SK-N-SH (cell line): ENCODE data around the gene SLC3A2. TPM values are rescaled to one million over a fixed set of nuclear protein-coding genes. Genes with fewer than 3 reads are reported as not detected.

Source experiments
- CTCF ChIA-PET: fragments of 300-600, 350-600 bp; formaldehyde crosslinking; extraction: SDS; loops from one replicate; lab custom pipeline; 2021; lab: Yijun Ruan, JAX
- POLR2A ChIA-PET: fragments of 350-600 bp; sonication (Branson Sonifier 250); formaldehyde crosslinking; extraction: SDS; loops from one replicate; lab custom pipeline; 2020; ENCODE audit warnings: antibody characterized with exemption, inconsistent platforms; lab: Yijun Ruan, JAX
- DNase-seq: peaks from one replicate; pipeline ENCODE4 v3.0.0; 2012
- H2AFZ ChIP-seq: fragments of 200-600 bp; sonication (generic); 2 replicates; pipeline ENCODE4 v1.8.1; 2016; ENCODE audit warnings: antibody characterized with exemption, mild to moderate bottlenecking, low read depth
- H3F3A ChIP-seq: fragments of 200-600 bp; sonication (generic); replicated peaks from 2 replicates; pipeline ENCODE3; 2016; ENCODE audit warnings: antibody characterized with exemption, mild to moderate bottlenecking; ENCODE audit not compliant: insufficient read depth
- H3K27ac ChIP-seq, 2 experiments: fragments of 200-500 bp in 1 of 2; fragments of 200-600 bp in 1 of 2; sonication (Bioruptor generic) in 1 of 2; sonication (generic), shearing (Covaris generic) in 1 of 2; 2 replicates each; pipeline versions ENCODE4 v1.5.1 to v1.6.1; 2014 to 2016; ENCODE audit warnings: low read depth in 2 of 2, inconsistent platforms in 1 of 2, low read length in 1 of 2, mild to moderate bottlenecking in 1 of 2, mixed read lengths in 1 of 2
- H3K27me3 ChIP-seq: fragments of 200-600 bp; sonication (generic), shearing (Covaris generic); 2 replicates; pipeline ENCODE4 v1.6.1; 2016; ENCODE audit warnings: mixed run types; ENCODE audit not compliant: insufficient read depth
- H3K36me3 ChIP-seq, 2 experiments: fragments of 200-500 bp in 1 of 2; fragments of 200-600 bp in 1 of 2; sonication (Bioruptor generic) in 1 of 2; sonication (generic) in 1 of 2; replicated peaks in 1 of 2; 2 replicates each; pipeline versions ENCODE3 to v1.5.1; 2014 to 2016; ENCODE audit warnings: low read length in 1 of 2, mild to moderate bottlenecking in 1 of 2; ENCODE audit not compliant: insufficient read depth in 2 of 2, control insufficient read depth in 1 of 2
- H3K4me1 ChIP-seq, 2 experiments: fragments of 200-500 bp in 1 of 2; fragments of 200-600 bp in 1 of 2; sonication (Bioruptor generic) in 1 of 2; sonication (generic), shearing (Covaris generic) in 1 of 2; 2 replicates each; pipeline versions ENCODE4 v1.5.1 to v1.6.1; 2014 to 2016; ENCODE audit warnings: low read depth in 1 of 2, low read length in 1 of 2, mixed run types in 1 of 2; ENCODE audit not compliant: insufficient read depth in 2 of 2, control insufficient read depth in 1 of 2
- H3K4me2 ChIP-seq: fragments of 200-600 bp; sonication (generic), shearing (Covaris generic); 2 replicates; pipeline ENCODE4 v1.6.1; 2017; ENCODE audit warnings: mixed run types
- H3K4me3 ChIP-seq, 2 experiments: fragments of 200-500 bp in 1 of 2; fragments of 200-600 bp in 1 of 2; sonication (Bioruptor generic) in 1 of 2; sonication (generic), shearing (Covaris generic) in 1 of 2; 2 replicates each; pipeline versions ENCODE4 v1.5.1 to v1.8.1; 2014 to 2016; ENCODE audit warnings: low read depth in 2 of 2, inconsistent platforms in 1 of 2, low read length in 1 of 2, mild to moderate bottlenecking in 1 of 2, mixed read lengths in 1 of 2, moderate library complexity in 1 of 2
- H3K79me2 ChIP-seq: fragments of 200-600 bp; sonication (generic); 2 replicates; pipeline ENCODE4 v1.8.1; 2017; ENCODE audit warnings: mild to moderate bottlenecking; ENCODE audit not compliant: insufficient read depth
- H3K9ac ChIP-seq: fragments of 200-600 bp; sonication (generic); 2 replicates; pipeline ENCODE4 v1.6.1; 2017; ENCODE audit warnings: mixed run types
- H3K9me2 ChIP-seq: fragments of 200-600 bp; sonication (generic); 2 replicates; pipeline ENCODE4 v1.6.1; 2017; ENCODE audit warnings: mixed run types
- H3K9me3 ChIP-seq: fragments of 200-600 bp; sonication (generic); 2 replicates; pipeline ENCODE4 v1.6.1; 2017; ENCODE audit warnings: mixed run types, mild to moderate bottlenecking, moderate library complexity
- H4K20me1 ChIP-seq: fragments of 200-600 bp; sonication (generic); 2 replicates; pipeline ENCODE4 v1.6.1; 2017; ENCODE audit warnings: mild to moderate bottlenecking, mixed run types; ENCODE audit not compliant: insufficient read depth
- CHD2 ChIP-seq: fragments of 150-350 bp; IDR thresholded peaks from 2 replicates; pipeline ENCODE4 v1.6.1; 2018; ENCODE audit warnings: low read length; ENCODE audit not compliant: partially characterized antibody
- ELF1 ChIP-seq: IDR thresholded peaks from 2 replicates; pipeline ENCODE4 v1.4.0; 2012
- EP300 ChIP-seq, 2 experiments: IDR thresholded peaks; 2 replicates each; pipeline versions ENCODE4 v1.4.0 to v1.6.1; 2012; ENCODE audit warnings: borderline replicate concordance in 1 of 2, low read depth in 1 of 2, low read length in 1 of 2
- EZH2phosphoT487 ChIP-seq: fragments of 200-600 bp; sonication (generic); IDR thresholded peaks from 2 replicates; pipeline ENCODE4 v1.6.1; 2017; ENCODE audit warnings: low read depth, mixed run types, mild to moderate bottlenecking, antibody characterized with exemption, moderate library complexity, borderline replicate concordance
- FOSL2 ChIP-seq: IDR thresholded peaks from 2 replicates; pipeline ENCODE4 v1.4.0; 2012; ENCODE audit warnings: low read depth, mild to moderate bottlenecking, moderate library complexity, borderline replicate concordance
- FOXM1 ChIP-seq: IDR thresholded peaks from 2 replicates; pipeline ENCODE4 v1.4.0; 2012; ENCODE audit warnings: low read depth, mild to moderate bottlenecking
- GABPA ChIP-seq: IDR thresholded peaks from 2 replicates; pipeline ENCODE4 v1.4.0; 2012; ENCODE audit warnings: low read depth, mild to moderate bottlenecking
- GATA2 ChIP-seq: sonication (generic); formaldehyde crosslinking; IDR thresholded peaks from 2 replicates; pipeline ENCODE4 v1.5.0; 2020; ENCODE audit warnings: mild to moderate bottlenecking, missing genetic modification reagents
- JUND ChIP-seq: IDR thresholded peaks from 2 replicates; pipeline ENCODE4 v1.4.0; 2012
- MAX ChIP-seq: IDR thresholded peaks from 2 replicates; pipeline ENCODE4 v1.4.0; 2012; ENCODE audit warnings: low read depth
- MXI1 ChIP-seq: IDR thresholded peaks from 2 replicates; pipeline ENCODE4 v1.6.1; 2012; ENCODE audit warnings: mild to moderate bottlenecking, low read depth, low read length, improper control_type of control experiment
- NFIC ChIP-seq: IDR thresholded peaks from 2 replicates; pipeline ENCODE4 v1.4.0; 2012; ENCODE audit warnings: borderline replicate concordance
- POLR2AphosphoS5 ChIP-seq: IDR thresholded peaks from 2 replicates; pipeline ENCODE4 v1.6.1; 2012; ENCODE audit warnings: low read depth, low read length
- RAD21 ChIP-seq: IDR thresholded peaks from 2 replicates; pipeline ENCODE4 v1.6.1; 2012; ENCODE audit warnings: mild to moderate bottlenecking, low read length
- RFX5 ChIP-seq: IDR thresholded peaks from 2 replicates; pipeline ENCODE4 v1.6.1; 2012; ENCODE audit warnings: mild to moderate bottlenecking, improper control_type of control experiment, low read length
- RXRA ChIP-seq: IDR thresholded peaks from 2 replicates; pipeline ENCODE4 v1.4.0; 2012; ENCODE audit warnings: low read depth, mild to moderate bottlenecking, borderline replicate concordance
- SMC3 ChIP-seq: IDR thresholded peaks from 2 replicates; pipeline ENCODE4 v1.6.1; 2012; ENCODE audit warnings: low read depth, low read length, improper control_type of control experiment
- TCF12 ChIP-seq: IDR thresholded peaks from 2 replicates; pipeline ENCODE4 v1.4.0; 2012
- TEAD4 ChIP-seq: IDR thresholded peaks from 2 replicates; pipeline ENCODE4 v1.4.0; 2012; ENCODE audit warnings: mild to moderate bottlenecking, borderline replicate concordance; ENCODE audit not compliant: insufficient read depth
- USF2 ChIP-seq: fragments of 150-350 bp; IDR thresholded peaks from 2 replicates; pipeline ENCODE4 v1.6.1; 2017; ENCODE audit warnings: antibody characterized with exemption, low read length, low read depth, borderline replicate concordance
- YY1 ChIP-seq: IDR thresholded peaks from 2 replicates; pipeline ENCODE4 v1.4.0; 2012; ENCODE audit warnings: low read depth, mild to moderate bottlenecking
- ZBTB33 ChIP-seq: IDR thresholded peaks from 2 replicates; pipeline ENCODE4 v1.4.0; 2012; ENCODE audit warnings: low read depth, borderline replicate concordance
- WGBS: methylation state at CpG from one replicate; pipeline ENCODE4 v1.1.6; 2017; ENCODE audit warnings: low lambda C conversion rate; 5-methylcytosine and 5-hydroxymethylcytosine counted together
- polyA plus RNA-seq, 3 experiments: library from polyadenylated mRNA; depleted of rRNA; stranded (reverse); fragments of >200 nt; gene quantifications; 2 replicates each; pipeline ENCODE4 v1.2.3, GENCODE V29; 2012

The SLC3A2 gene
- polyA plus RNA-seq, 1 of the 3 experiments (the other 2 are of a cell fraction) = 308 TPM

- H3K27ac ChIP-seq = peak overlapping the region in 1 of 2 experiments; percentile 77; a peak in 2 of 4 replicates
- H4K20me1 ChIP-seq = no peaks in the 10 kb centered on the region
- no peak overlapping the region for H3K9ac ChIP-seq
- H3K4me2 ChIP-seq = no peak overlapping the region
- no peaks in the 10 kb centered on the region for H3F3A ChIP-seq
- no peak overlapping the region for H2AFZ ChIP-seq
- DNase-seq = peak; percentile 65
- TF ChIP-seq GATA2 (CRISPR knock-in tag) (peak; percentile 44), CHD2 (peak; percentile 15), EP300 (IDR thresholded peaks at IDR 0.05; ENCODE audit: borderline replicate concordance in 1 of 2, low read depth in 1 of 2, low read length in 1 of 2) (peak in 1 of 2 experiments; percentile 39; a peak in 1 of 4 replicates), ELF1 (no peak), RXRA (no peak), EZH2phosphoT487 (no peak), RFX5 (no peak), POLR2AphosphoS5 (no peak), RAD21 (peak; percentile 19; the same call in 1 of the 2 replicates), FOSL2 (no peak), YY1 (no peak), USF2 (no peak), MXI1 (peak; percentile 48; the same call in 1 of the 2 replicates), MAX (no peak), JUND (no peak)
- TF ChIP-seq, all 33 proteins: peak for 5
- Histone ChIP-seq H3K4me3 (no peak overlapping the region), H3K4me1 (peaks cover 0 to 39% of the 10 kb centered on the region in 2 experiments; a peak in 1 of 4 replicates), H3K36me3 (no peaks in the 10 kb centered on the region), H3K9me3 (no peaks in the 10 kb centered on the region), H3K9me2 (no peaks in the 10 kb centered on the region), H3K27me3 (no peaks in the 10 kb centered on the region), H3K79me2 (no peaks in the 10 kb centered on the region)
- POLR2A ChIA-PET = interaction anchor here (0.9 to 1.4 kb wide), 2 partner anchors 70 to 106 kb away, joined by 3 to 4 read pairs; no protein-coding TSS in a partner anchor
- CTCF ChIA-PET = interaction anchor here (0.7 to 27.5 kb wide), 14 partner anchors 11 to 300 kb away, joined by 3 to 751 read pairs (median 5); partner anchors contain the start of genes CHRM1, SLC22A8 and SLC3A2
- 50% methylated on average over 14 of the region's 14 CpGs for WGBS
Measured at GRCh38 chr11:62911137-62912130, 30.7 kb downstream of the SLC3A2 start.

GRCh38 chr11:62912268-62912667 is 31.6 kb downstream of the SLC3A2 start:
- Histone ChIP-seq H3K79me2 (no peaks in the 10 kb centered on the region), H3K9me2 (no peaks in the 10 kb centered on the region), H3K4me3 (no peak overlapping the region), H3K36me3 (no peaks in the 10 kb centered on the region), H3K27ac (peak overlapping the region in 1 of 2 experiments; percentile 31; a peak in 2 of 4 replicates), H4K20me1 (no peaks in the 10 kb centered on the region), H3K4me2 (no peak overlapping the region), H3F3A (no peaks in the 10 kb centered on the region), H2AFZ (no peak overlapping the region), H3K9me3 (no peaks in the 10 kb centered on the region), H3K9ac (no peak overlapping the region), H3K27me3 (no peaks in the 10 kb centered on the region), H3K4me1 (peaks cover 0 to 39% of the 10 kb centered on the region in 2 experiments; a peak in 1 of 4 replicates)
- POLR2A ChIA-PET = no interaction called here
- TF ChIP-seq FOXM1 (no peak), JUND (no peak), EP300 (IDR thresholded peaks at IDR 0.05; ENCODE audit: borderline replicate concordance in 1 of 2, low read depth in 1 of 2, low read length in 1 of 2) (no peak), EZH2phosphoT487 (no peak), RAD21 (no peak), FOSL2 (no peak), SMC3 (no peak), CHD2 (no peak), ELF1 (no peak), TCF12 (no peak), TEAD4 (no peak), GABPA (no peak), RFX5 (no peak), YY1 (no peak), NFIC (no peak), ZBTB33 (no peak)
- WGBS = 77% methylated on average over 2 of the region's 3 CpGs
- no peak for DNase-seq
- CTCF ChIA-PET = interaction anchor here (4.2 to 27.5 kb wide), 4 partner anchors 10 to 119 kb away, joined by 36 to 751 read pairs (median 148); partner anchors contain the start of gene CHRM1
